ENCODE results near the gene PRPF40B.

PRPF40B gene

DNA sequence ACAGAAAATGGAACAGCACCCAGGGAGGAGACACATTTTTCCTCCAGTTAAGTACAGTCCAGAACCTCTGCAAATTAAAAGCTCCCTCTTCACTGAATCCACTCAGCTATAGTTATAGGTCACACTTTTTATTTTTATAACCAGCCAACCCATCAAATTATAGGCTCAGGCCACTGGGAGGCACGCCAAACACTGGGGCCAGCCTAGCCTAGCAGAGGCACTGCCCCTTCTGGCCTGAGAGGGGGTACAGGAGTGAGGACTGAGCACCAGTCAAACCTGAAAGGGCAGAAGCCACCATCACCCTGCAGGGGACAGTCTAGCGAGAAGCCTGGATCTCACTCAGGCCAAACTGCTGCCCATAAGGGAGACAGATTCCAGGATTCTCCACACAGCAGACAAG lies 64.6 kb downstream of the PRPF40B start:
- peak; percentile 65 for DNase-seq (ENCODE audit: low spot score)

DNA sequence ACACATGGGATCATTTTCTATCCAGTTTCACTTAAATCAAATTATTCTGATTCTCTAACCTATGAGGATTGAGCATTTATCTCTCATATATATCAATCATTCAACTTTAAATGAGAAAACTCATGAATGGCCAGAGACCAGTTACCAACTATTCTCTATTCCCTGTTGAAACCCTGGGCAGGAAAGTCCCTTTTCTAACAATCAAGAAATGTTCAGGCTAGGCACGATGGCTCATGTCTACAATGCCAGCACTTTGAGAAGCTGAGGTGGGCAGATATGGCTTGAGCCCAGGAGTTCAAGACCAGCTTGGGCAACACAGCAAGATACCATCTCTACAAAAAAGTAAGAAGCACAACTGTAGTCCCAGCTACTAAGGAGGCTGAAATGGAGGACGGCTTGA lies 65.9 kb downstream of the PRPF40B start:
- DNase-seq (ENCODE audit: low spot score): no peak

DNA sequence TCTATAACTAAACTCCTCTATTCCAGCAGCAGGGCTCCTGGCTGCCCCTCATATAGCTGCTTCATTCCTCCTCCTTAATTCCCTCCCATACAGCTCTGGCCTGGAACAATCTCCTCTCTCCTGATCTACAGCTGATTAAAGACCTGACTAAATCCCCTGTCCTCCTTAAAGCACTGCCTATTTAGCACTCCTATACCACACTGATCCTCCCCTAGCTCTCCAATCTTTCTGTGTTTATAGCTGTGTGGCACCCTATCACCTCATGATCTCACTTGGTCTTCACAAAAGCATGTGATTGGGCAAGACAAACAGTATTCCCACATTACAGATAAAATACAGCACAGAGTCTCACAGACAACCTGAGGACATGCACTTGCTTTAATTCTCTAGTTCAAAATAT lies 66.4 kb downstream of the PRPF40B start:
- DNase-seq (ENCODE audit: low spot score): no peak

DNA sequence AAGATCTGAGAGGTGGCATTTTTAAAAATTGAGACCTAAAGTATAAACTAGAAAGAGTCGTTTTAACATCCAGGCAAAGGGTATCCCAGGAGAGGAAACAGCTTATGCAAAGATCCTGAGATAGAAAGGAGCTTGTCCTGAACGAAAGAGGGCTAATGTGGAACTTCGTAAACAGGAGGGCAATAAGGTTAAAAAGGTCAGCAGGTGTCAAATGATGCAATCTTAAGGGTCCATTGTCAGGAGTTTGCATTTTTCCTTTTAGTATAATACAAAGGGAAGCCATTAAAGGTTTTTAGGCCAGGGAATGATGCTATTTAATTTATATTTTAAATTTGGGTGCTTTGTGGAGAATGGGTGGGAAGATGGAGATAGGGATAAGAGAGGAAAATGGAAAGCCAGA lies 69.5 kb downstream of the PRPF40B start:
- no peak for DNase-seq (ENCODE audit: low spot score)

DNA sequence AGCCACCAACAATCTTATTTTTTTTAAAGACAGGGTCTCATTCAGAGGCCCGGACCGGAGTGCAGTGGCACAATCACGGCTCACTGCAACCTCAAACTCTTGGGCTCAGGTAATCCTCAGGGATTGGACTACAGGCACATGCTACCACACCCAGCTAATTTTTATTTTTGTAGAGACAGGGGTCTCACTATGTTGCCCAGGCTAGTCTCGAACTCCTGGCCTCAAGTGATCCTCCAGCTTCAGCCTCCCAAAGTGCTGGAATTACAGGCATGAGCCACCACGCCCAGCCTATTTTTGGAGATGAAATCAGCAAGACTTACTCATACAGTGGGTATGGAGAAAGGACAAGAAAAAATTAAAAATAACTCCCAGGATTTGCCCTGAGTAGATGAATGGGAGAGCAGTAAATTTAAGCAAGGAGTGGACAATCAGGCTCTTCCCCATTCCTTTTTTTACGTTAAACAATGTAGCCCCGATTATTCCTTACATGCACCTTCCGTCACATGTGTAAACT lies 70.6 kb downstream of the PRPF40B start:
- DNase-seq (ENCODE audit: low spot score): no peak
